ENCODE data around the gene LIPG.

DNA sequence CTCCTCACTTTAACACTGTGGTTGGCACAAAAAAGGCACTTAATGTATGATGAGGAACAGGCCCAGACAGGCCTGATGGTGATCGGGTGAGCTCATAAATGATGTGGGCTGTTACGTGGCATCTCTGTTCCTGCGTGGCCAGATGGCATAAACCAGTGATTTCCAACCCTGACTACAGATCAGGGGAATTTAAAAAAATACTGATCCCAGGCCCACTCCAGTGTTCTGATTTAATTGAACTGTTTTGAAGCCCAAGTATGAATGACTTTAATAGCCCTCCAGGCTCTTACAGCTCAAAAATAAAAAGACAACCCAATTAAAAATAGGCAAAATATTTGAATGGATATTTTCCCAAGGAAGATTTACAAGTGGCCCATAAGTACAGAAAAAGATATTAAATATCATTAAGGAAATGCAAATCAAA, 48.2 kb downstream of the LIPG start:
- TF ChIP-seq, protein P1, sequence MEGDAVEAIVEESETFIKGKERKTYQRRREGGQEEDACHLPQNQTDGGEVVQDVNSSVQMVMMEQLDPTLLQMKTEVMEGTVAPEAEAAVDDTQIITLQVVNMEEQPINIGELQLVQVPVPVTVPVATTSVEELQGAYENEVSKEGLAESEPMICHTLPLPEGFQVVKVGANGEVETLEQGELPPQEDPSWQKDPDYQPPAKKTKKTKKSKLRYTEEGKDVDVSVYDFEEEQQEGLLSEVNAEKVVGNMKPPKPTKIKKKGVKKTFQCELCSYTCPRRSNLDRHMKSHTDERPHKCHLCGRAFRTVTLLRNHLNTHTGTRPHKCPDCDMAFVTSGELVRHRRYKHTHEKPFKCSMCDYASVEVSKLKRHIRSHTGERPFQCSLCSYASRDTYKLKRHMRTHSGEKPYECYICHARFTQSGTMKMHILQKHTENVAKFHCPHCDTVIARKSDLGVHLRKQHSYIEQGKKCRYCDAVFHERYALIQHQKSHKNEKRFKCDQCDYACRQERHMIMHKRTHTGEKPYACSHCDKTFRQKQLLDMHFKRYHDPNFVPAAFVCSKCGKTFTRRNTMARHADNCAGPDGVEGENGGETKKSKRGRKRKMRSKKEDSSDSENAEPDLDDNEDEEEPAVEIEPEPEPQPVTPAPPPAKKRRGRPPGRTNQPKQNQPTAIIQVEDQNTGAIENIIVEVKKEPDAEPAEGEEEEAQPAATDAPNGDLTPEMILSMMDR (IDR thresholded peaks at IDR 0.05), result no peak
- no peak for TF ChIP-seq POLR2A (IDR thresholded peaks at IDR 0.05; ENCODE audit: low read length)
- TF ChIP-seq, protein P2, sequence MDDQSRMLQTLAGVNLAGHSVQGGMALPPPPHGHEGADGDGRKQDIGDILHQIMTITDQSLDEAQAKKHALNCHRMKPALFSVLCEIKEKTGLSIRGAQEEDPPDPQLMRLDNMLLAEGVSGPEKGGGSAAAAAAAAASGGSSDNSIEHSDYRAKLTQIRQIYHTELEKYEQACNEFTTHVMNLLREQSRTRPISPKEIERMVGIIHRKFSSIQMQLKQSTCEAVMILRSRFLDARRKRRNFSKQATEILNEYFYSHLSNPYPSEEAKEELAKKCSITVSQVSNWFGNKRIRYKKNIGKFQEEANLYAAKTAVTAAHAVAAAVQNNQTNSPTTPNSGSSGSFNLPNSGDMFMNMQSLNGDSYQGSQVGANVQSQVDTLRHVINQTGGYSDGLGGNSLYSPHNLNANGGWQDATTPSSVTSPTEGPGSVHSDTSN (IDR thresholded peaks at IDR 0.05), result no peak
- TF ChIP-seq RNF2 (IDR thresholded peaks at IDR 0.05; ENCODE audit: borderline replicate concordance, low read depth), result no peak
- no peak for TF ChIP-seq USF2 (IDR thresholded peaks at IDR 0.05)
- TF ChIP-seq HDAC2 (IDR thresholded peaks at IDR 0.05), result no peak
- TF ChIP-seq JUN (IDR thresholded peaks at IDR 0.05), result no peak
- TF ChIP-seq BHLHE40 (IDR thresholded peaks at IDR 0.05; ENCODE audit: low read depth, low read length), result no peak
- no peak for TF ChIP-seq HMGXB4 (CRISPR knock-in tag; IDR thresholded peaks at IDR 0.05; ENCODE audit: borderline replicate concordance)

Measured in A549 (cell line).